Esophagus squamous epithelium (tissue), 5 donors: ENCODE results near the gene LIG4. TPM values are rescaled to one million over a fixed set of nuclear protein-coding genes. Genes with fewer than 3 reads are reported as not detected.

Source experiments
- DNase-seq: peaks from one replicate; lab custom pipeline; 2025; lab: John Stamatoyannopoulos, UW
- H3K27ac ChIP-seq, 4 donors: fragments of 200-600 bp; sonication (generic); one replicate each; pipeline ENCODE4 v1.5.1; 2016 to 2019; ENCODE audit warnings: mild to moderate bottlenecking in 1 of 4
- H3K27me3 ChIP-seq, 4 donors: fragments of 200-600 bp; sonication (generic); 1 replicate in 3 of 4; 2 replicates in 1 of 4; pipeline versions ENCODE4 v1.5.1 to v1.6.0; 2017 to 2021; ENCODE audit warnings: antibody characterized with exemption in 1 of 4
- H3K36me3 ChIP-seq, 3 donors: fragments of 200-600 bp; sonication (generic); one replicate each; pipeline ENCODE4 v1.5.1; 2016 to 2019
- H3K4me1 ChIP-seq, 3 donors: fragments of 200-600 bp; sonication (generic); one replicate each; pipeline ENCODE4 v1.5.1; 2017 to 2019
- H3K4me3 ChIP-seq, 4 donors: fragments of 200-600 bp; sonication (generic); 1 replicate in 3 of 4; 2 replicates in 1 of 4; pipeline ENCODE4 v1.5.1; 2016 to 2019; ENCODE audit warnings: mild to moderate bottlenecking in 2 of 4, moderate library complexity in 1 of 4
- H3K9me3 ChIP-seq, 3 donors: fragments of 200-600 bp; sonication (generic); one replicate each; pipeline ENCODE4 v1.5.1; 2016 to 2019
- CTCF ChIP-seq, 6 experiments: fragments of 450-650 bp in 4 of 6; fragments of 200-600 bp in 2 of 6; sonication (generic) in 2 of 6; IDR thresholded peaks; one replicate each; pipeline ENCODE4 v1.5.1; 2016 to 2019; ENCODE audit warnings: antibody characterized with exemption in 6 of 6, mild to moderate bottlenecking in 4 of 6, moderate library complexity in 4 of 6
- POLR2A ChIP-seq, 4 donors: fragments of 450-650 bp; IDR thresholded peaks; one replicate each; pipeline ENCODE4 v1.6.1; 2017; ENCODE audit warnings: antibody characterized with exemption in 4 of 4, mild to moderate bottlenecking in 4 of 4, moderate library complexity in 3 of 4
- WGBS, 2 donors: methylation state at CpG; one replicate each; pipeline ENCODE4 v1.1.5; 2018; 5-methylcytosine and 5-hydroxymethylcytosine counted together
- intact Hi-C: fragments of 100-400 bp; cut with DNase I; formaldehyde crosslinking; loops from one replicate; pipeline ENCODE4 v1.15.0; 2022
- total RNA-seq, 4 donors: library from RNA; depleted of rRNA; stranded (reverse); fragments of >200 nt; gene quantifications; one replicate each; pipeline ENCODE4 v1.1.0, GENCODE V29; 2016
- donor health status: DM: yes; HTN: yes; CAD: no.

The LIG4 gene
- 1 to 10 TPM; 5.9 to 9.4 (median 7.8) TPM for total RNA-seq

GRCh38 chr13:108215436-108215835 lies at the start of gene LIG4:
LIG4 (minus strand) TSS chr13:108215536; CDS start chr13:108211268, 4,268 bp downstream.
- WGBS, 2 donors = 1% methylated on average over 13 to 15 of the region's 26 CpGs
- peak; percentile 41 for DNase-seq
- no peaks in the 10 kb centered on the region for H3K9me3 ChIP-seq
- TF ChIP-seq CTCF (IDR thresholded peaks at IDR 0.05) (peak in 1 of 6 experiments; percentile 32), POLR2A (IDR thresholded peaks at IDR 0.05) (no peak)
- intact Hi-C loops = no loop called here
- H3K27me3 ChIP-seq = no peaks in the 10 kb centered on the region
- peaks cover 0 to 6% (median 0%) of the 10 kb centered on the region in 3 donors for H3K36me3 ChIP-seq
- peaks cover 25 to 59% (median 34%) of the 10 kb centered on the region in 3 donors for H3K4me1 ChIP-seq
- peak within 1 kb of the TSS; percentile 53 to 79 (median 66) for H3K27ac ChIP-seq
- peak within 1 kb of the TSS; percentile 34 to 72 (median 50) for H3K4me3 ChIP-seq

DNA sequence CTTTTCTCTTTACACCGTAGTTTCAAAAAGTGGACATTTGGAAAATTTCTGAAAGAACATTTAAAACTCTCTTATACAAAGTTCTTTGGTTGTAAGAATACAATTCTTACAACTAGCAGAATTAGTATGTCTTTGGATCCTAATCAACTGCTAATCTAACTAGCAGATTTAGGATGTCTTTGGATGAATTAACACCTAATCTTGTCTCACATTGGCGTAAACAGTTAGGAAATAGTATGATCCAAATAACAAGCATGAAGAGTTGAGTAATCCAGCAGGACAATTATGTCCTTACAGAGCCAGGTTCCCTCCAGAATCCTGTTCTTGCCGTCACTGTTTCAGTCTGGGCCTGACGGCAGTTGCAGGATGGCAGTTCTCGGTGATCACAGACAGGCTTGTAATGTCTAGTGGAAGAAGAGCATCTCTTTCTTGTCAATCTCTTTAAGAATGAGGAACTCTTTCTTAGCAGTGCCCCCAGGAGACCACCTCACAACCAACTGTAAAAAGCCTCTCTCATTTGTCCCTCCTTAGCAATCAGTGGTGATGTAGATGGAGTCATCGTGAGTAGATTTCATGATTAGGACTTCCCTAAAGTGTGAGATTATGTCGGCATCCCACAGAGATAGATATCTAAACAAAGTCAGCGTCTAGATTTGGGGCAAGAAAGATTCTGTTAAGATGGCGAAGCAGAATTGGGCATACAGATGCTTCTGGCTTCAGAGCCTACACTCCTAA lies 48.5 kb upstream of the LIG4 start:
- Histone ChIP-seq H3K27ac (no peak overlapping the region), H3K4me1 (no peaks in the 10 kb centered on the region), H3K4me3 (no peak overlapping the region), H3K27me3 (no peaks in the 10 kb centered on the region), H3K36me3 (no peaks in the 10 kb centered on the region), H3K9me3 (no peaks in the 10 kb centered on the region)
- TF ChIP-seq CTCF (IDR thresholded peaks at IDR 0.05) (no peak), POLR2A (IDR thresholded peaks at IDR 0.05) (no peak)
- DNase-seq = no peak
- intact Hi-C loops = no loop called here
- WGBS, 2 donors = 88% methylated on average over 9 of the region's 9 CpGs

- Histone ChIP-seq H3K36me3 (no peaks in the 10 kb centered on the region), H3K4me1 (no peaks in the 10 kb centered on the region), H3K9me3 (no peaks in the 10 kb centered on the region), H3K27me3 (no peaks in the 10 kb centered on the region), H3K4me3 (no peak overlapping the region), H3K27ac (no peak overlapping the region)
- intact Hi-C loops = no loop called here
- no peak for DNase-seq
- WGBS, 2 donors = 68 to 75% methylated on average over 2 of the region's 2 CpGs
- no peak for TF ChIP-seq CTCF (IDR thresholded peaks at IDR 0.05)
- no peak for TF ChIP-seq POLR2A (IDR thresholded peaks at IDR 0.05)
Measured at GRCh38 chr13:108257248-108257647, 41.9 kb upstream of the LIG4 start.

- DNase-seq = no peak
- TF ChIP-seq POLR2A (IDR thresholded peaks at IDR 0.05) (no peak), CTCF (IDR thresholded peaks at IDR 0.05) (no peak)
- no peaks in the 10 kb centered on the region for H3K9me3 ChIP-seq
- H3K36me3 ChIP-seq = no peaks in the 10 kb centered on the region
- no peaks in the 10 kb centered on the region for H3K27me3 ChIP-seq
- H3K4me1 ChIP-seq = no peaks in the 10 kb centered on the region
- intact Hi-C loops = no loop called here
- no peak overlapping the region for H3K27ac ChIP-seq
- no peak overlapping the region for H3K4me3 ChIP-seq
- 71 to 73% methylated on average over 4 of the region's 4 CpGs for WGBS, 2 donors
Measured at GRCh38 chr13:108249150-108249549, 33.8 kb upstream of the LIG4 start.

DNA sequence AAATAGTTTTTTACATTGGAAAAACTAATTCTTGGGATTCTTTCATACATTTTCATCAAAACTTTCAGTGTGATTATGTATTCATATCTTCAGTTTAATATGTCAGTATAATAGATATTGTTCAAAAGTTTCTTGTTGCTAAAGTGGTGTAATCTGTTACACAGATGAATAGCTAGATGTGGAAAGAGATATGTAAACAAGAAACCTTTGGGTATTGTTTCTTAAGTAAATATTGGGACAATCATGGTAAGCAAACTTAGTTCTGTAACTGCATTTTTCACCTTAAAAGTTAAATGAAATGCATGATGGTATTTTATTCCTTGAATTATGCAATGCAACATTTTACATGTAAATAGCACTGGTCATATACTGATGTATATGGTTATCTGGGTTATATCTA lies 15.0 kb upstream of the LIG4 start:
- peaks cover 0 to 31% (median 4%) of the 10 kb centered on the region in 3 donors for H3K4me1 ChIP-seq

More for the DNA sequence above, 15.0 kb upstream of the LIG4 start:
- Histone ChIP-seq H3K9me3 (no peaks in the 10 kb centered on the region), H3K27me3 (no peaks in the 10 kb centered on the region), H3K4me3 (no peak overlapping the region), H3K36me3 (peaks cover 0 to 9% (median 0%) of the 10 kb centered on the region in 3 donors), H3K27ac (no peak overlapping the region)
- intact Hi-C loops = no loop called here
- DNase-seq = no peak
- TF ChIP-seq CTCF (IDR thresholded peaks at IDR 0.05) (no peak), POLR2A (IDR thresholded peaks at IDR 0.05) (no peak)
